SK-N-SH treated with all-trans-retinoic acid at 6 μM for 48 hours (cell line): Measurements from ENCODE around the gene ADAMTSL3.
"Not testable (repeated sequence)": the region's sequence is repeated elsewhere in the genome, so short reads cannot be mapped to it uniquely, and the experiment has no call there.

ENCODE experiments used
- ARNTL ChIP-seq: fragments of 450-650 bp; formaldehyde crosslinking; IDR thresholded peaks from 2 replicates; pipeline ENCODE4 v1.5.0; 2020; ENCODE audit warnings: low read depth, mild to moderate bottlenecking, moderate library complexity, borderline replicate concordance
- GLIS3 ChIP-seq: fragments of 250-450 bp; sonication (Bioruptor Pico); IDR thresholded peaks from 2 replicates; pipeline ENCODE4 v1.5.0; 2020; ENCODE audit warnings: mild to moderate bottlenecking, moderate library complexity
- PPARA ChIP-seq: fragments of 250-450 bp; sonication (Bioruptor Pico); IDR thresholded peaks from 2 replicates; pipeline ENCODE4 v1.5.0; 2020; ENCODE audit warnings: mild to moderate bottlenecking, borderline replicate concordance
- RARB ChIP-seq: fragments of 250-450 bp; sonication (Bioruptor Pico); IDR thresholded peaks from 2 replicates; pipeline ENCODE4 v1.8.0; 2021; ENCODE audit warnings: mild to moderate bottlenecking, moderate library complexity
- SNAI2 ChIP-seq: fragments of 250-450 bp; sonication (Bioruptor Pico); IDR thresholded peaks from 2 replicates; pipeline ENCODE4 v1.5.0; 2020; ENCODE audit warnings: mild to moderate bottlenecking, moderate library complexity
- TOX ChIP-seq: fragments of 250-450 bp; sonication (Bioruptor Pico); IDR thresholded peaks from 2 replicates; pipeline ENCODE4 v1.8.0; 2021; ENCODE audit warnings: mild to moderate bottlenecking, moderate library complexity, borderline replicate concordance
- ZC3H10 ChIP-seq: fragments of 250-450 bp; sonication (Bioruptor Pico); IDR thresholded peaks from 2 replicates; pipeline ENCODE4 v1.5.1; 2021; ENCODE audit warnings: mild to moderate bottlenecking, moderate library complexity
- ZFP30 ChIP-seq: fragments of 450-650 bp; formaldehyde crosslinking; IDR thresholded peaks from 2 replicates; pipeline ENCODE4 v1.5.0; 2022; ENCODE audit warnings: mild to moderate bottlenecking, moderate library complexity
- TF ChIP-seq, protein P1 (sequence below): fragments of 250-450 bp; sonication (Bioruptor Pico); IDR thresholded peaks from 2 replicates; pipeline ENCODE4 v1.8.0; 2020; ENCODE audit warnings: mild to moderate bottlenecking, moderate library complexity, borderline replicate concordance
- TF ChIP-seq, protein P2 (sequence below): fragments of 250-450 bp; sonication (Bioruptor Pico); IDR thresholded peaks from 2 replicates; pipeline ENCODE4 v1.5.1; 2021; ENCODE audit warnings: mild to moderate bottlenecking, moderate library complexity

GRCh38 chr15:84063674-84064073 is 409.8 kb downstream of the ADAMTSL3 start:
- TF ChIP-seq ZFP30; ZC3H10 (CRISPR knock-in tag); TOX; SNAI2 (CRISPR knock-in tag); RARB (CRISPR knock-in tag); PPARA; ARNTL (CRISPR knock-in tag); GLIS3: not testable (repeated sequence)
- TF ChIP-seq, protein P1, sequence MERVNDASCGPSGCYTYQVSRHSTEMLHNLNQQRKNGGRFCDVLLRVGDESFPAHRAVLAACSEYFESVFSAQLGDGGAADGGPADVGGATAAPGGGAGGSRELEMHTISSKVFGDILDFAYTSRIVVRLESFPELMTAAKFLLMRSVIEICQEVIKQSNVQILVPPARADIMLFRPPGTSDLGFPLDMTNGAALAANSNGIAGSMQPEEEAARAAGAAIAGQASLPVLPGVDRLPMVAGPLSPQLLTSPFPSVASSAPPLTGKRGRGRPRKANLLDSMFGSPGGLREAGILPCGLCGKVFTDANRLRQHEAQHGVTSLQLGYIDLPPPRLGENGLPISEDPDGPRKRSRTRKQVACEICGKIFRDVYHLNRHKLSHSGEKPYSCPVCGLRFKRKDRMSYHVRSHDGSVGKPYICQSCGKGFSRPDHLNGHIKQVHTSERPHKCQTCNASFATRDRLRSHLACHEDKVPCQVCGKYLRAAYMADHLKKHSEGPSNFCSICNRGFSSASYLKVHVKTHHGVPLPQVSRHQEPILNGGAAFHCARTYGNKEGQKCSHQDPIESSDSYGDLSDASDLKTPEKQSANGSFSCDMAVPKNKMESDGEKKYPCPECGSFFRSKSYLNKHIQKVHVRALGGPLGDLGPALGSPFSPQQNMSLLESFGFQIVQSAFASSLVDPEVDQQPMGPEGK (CRISPR knock-in tag) = not testable (repeated sequence)
- TF ChIP-seq, protein P2, sequence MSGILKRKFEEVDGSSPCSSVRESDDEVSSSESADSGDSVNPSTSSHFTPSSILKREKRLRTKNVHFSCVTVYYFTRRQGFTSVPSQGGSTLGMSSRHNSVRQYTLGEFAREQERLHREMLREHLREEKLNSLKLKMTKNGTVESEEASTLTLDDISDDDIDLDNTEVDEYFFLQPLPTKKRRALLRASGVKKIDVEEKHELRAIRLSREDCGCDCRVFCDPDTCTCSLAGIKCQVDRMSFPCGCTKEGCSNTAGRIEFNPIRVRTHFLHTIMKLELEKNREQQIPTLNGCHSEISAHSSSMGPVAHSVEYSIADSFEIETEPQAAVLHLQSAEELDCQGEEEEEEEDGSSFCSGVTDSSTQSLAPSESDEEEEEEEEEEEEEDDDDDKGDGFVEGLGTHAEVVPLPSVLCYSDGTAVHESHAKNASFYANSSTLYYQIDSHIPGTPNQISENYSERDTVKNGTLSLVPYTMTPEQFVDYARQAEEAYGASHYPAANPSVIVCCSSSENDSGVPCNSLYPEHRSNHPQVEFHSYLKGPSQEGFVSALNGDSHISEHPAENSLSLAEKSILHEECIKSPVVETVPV (CRISPR knock-in tag) = not testable (repeated sequence)
